Epithelial cell of proximal tubule (primary cell): ENCODE results near the gene S100A12. TPM values are rescaled to one million over a fixed set of nuclear protein-coding genes. Genes with fewer than 3 reads are reported as not detected.

Experiments used
- DNase-seq: peaks from one replicate; pipeline ENCODE4 v3.0.0-alpha.2; 2011; ENCODE audit warnings: low read depth
- H3K4me3 ChIP-seq: 2 replicates; pipeline ENCODE4 v1.5.1; 2011; ENCODE audit warnings: low read depth, mild to moderate bottlenecking, low read length
- total RNA-seq: library from RNA; depleted of rRNA; stranded (reverse); fragments of >200 nt; gene quantifications from 2 replicates; pipeline ENCODE4 v1.2.3, GENCODE V29; 2015
- TF ChIP-seq, protein P1 (sequence below): conservative IDR thresholded peaks from 2 replicates; pipeline ENCODE4 v1.5.1; 2012; ENCODE audit warnings: low read depth, mild to moderate bottlenecking, low read length

Gene S100A12
- total RNA-seq, 1 donor from 2014 or later, result not detected

DNA sequence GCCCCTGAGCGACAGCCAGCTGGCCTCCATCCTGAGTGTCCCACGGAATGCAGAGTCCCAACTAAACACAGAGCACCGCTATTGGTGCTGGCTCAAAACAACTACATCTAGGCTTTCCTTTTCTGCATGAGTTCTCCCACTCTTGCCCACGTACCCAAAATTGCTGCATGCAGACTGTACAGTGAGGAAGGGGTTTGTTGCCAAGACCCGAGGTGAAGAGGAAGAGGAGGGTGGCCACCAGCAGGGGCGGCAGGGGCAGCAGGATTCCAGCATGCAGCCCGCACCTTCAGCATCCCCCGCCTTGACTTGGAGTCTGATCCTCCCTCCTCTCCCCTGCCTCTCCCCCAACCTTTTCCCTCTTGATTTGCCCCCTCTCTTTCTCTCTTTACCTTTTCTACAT is 9.7 kb downstream of the S100A12 start:
- H3K4me3 ChIP-seq, result no peak overlapping the region
- TF ChIP-seq, protein P1, sequence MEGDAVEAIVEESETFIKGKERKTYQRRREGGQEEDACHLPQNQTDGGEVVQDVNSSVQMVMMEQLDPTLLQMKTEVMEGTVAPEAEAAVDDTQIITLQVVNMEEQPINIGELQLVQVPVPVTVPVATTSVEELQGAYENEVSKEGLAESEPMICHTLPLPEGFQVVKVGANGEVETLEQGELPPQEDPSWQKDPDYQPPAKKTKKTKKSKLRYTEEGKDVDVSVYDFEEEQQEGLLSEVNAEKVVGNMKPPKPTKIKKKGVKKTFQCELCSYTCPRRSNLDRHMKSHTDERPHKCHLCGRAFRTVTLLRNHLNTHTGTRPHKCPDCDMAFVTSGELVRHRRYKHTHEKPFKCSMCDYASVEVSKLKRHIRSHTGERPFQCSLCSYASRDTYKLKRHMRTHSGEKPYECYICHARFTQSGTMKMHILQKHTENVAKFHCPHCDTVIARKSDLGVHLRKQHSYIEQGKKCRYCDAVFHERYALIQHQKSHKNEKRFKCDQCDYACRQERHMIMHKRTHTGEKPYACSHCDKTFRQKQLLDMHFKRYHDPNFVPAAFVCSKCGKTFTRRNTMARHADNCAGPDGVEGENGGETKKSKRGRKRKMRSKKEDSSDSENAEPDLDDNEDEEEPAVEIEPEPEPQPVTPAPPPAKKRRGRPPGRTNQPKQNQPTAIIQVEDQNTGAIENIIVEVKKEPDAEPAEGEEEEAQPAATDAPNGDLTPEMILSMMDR, result no peak
- no peak for DNase-seq

DNA sequence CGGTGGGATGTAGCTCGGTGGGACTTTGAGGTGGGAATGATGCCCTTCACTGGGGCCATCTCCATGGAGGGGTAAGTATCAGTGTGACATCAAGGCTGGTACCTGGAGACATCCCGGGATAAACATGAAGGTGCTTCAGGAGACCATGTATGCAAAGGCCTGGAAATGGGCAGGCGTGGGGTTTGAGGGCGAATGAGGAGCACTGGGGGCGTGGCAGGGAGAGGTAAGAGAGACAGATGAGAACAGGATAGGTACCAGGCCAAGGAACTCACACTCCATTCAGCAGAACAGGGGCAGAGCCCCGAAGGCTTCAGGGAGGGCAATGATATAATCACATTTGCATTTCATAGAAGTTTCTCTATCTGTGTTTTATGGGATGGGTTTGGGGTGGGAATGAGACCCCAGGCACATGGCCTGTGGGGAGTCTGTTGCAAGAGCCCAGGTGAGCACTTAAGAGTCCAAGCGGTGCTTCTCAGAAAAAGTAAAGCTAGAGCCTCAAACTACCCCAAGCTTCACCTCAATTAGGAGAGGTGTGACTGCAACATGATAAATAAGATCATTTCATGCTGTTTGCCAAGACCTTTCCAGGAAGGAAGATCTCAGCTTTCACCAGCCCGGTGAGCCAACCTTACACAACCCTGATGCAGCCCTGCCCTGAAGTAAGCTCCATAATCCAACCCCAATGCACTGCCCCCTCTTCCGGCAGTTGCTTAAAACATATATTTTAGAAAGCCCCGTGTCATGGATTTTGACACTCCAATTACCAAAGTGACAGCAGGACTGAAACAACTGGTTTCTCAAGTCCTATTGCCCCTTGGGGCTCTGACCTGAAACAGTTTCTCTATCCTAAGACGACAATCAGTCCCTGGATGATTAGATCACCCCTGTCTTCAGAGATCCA is 10.4 kb downstream of the S100A12 start:
- DNase-seq, result no peak
- no peak overlapping the region for H3K4me3 ChIP-seq
- TF ChIP-seq, protein P1, result no peak

DNA sequence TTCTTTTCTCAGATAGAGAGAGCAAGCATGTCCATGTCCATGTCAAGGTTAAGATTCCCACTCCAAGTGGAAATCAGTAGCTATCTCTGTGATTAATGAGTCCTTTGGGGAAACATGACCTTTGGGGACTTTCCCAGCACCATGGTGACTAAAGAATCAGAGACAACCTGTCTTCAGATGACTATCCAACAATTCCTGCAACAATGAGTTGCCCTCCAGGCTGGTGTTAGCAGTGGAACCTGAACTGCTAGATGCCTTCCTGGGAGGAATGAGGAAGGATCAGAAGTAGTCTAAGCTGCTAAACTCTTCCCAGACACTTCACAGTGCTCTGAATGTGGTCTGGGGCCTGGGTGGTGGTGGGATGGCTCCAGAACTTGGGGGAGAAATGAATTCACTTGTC is 11.3 kb downstream of the S100A12 start:
- TF ChIP-seq, protein P1, result no peak
- no peak overlapping the region for H3K4me3 ChIP-seq
- DNase-seq, result no peak

DNA sequence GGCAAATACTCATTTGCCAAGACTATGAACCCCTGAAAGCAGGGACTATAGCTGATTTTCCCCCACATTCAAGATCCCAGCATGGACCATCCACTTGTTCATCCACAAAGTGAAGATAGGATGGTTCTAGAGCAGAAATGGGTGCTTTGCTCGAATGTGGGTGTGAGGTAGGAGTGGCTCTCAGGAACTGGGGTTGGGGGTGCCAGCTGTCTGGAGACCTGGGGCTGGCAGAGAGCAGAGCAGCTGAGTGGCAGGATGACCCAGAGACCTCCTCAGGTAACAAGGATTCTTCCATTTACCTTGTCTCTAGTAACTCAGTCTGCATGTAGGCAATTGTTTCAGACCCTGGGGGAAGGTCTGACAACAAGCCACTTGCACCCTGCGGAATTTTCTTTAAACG is 11.8 kb downstream of the S100A12 start:
- TF ChIP-seq, protein P1, result no peak
- H3K4me3 ChIP-seq, result no peak overlapping the region
- no peak for DNase-seq

DNA sequence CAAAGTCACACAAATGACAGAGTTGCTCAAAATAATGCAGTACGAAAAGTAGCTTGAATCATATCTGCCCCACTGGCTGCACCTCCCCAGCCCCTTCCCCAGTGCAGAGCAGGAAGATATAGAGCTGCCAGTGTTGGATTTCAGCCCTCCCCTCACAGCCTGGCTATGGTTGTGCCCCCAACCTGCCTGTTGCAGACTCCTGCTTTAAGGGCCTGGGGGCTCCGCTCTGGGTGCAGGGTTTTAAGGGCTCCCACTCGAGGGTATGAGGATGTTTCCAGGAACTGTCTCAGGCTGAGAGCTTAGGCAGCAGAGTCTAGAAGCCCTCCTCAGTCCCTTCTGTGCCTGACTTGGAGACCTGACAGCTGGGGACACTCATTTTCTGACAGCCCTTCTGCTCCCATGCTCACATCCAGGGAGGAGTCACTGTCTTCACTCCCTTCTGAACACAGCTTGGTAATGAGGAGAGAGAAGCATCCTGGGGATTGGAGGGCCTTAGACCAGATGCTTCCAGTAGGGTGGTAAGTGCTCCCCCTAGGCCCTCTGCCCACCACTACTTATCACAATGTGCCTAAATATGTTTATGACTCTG is 13.1 kb downstream of the S100A12 start:
- no peak for DNase-seq
- TF ChIP-seq, protein P1, result no peak

DNA sequence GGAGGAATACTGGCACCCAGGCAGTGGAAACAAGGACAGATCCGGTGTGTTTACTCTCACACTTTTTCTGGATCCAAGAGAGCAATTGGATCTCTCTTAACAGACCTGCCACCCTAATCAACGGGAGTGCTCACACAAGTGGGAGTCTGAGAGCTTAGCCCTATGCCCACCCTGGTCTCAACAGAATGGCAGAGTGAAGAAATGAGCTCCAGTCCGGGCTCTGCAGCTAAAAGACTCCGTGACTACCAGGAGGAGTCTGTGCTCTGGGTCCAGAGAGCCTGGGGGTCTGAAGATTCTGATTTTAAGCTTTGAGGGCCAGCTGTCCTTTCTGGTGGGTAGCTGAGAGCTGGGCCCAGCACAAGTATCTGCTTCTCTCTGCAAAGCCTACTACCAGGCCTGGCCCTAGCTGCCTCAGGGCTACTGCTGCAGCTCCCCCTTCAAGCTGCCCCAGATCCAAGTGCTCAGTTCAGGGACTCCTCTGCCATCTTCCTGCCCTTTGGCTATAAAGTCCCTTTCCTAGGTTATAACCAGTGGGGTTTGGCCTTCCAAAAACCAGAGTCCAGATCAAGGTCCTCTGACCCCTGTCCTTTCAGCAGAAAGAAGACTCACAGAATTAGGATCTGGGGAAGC is 13.8 kb downstream of the S100A12 start:
- TF ChIP-seq, protein P1, result no peak
- no peak for DNase-seq

More for the DNA sequence above, 13.1 kb downstream of the S100A12 start:
- H3K4me3 ChIP-seq, result no peak overlapping the region

More for the DNA sequence above, 13.8 kb downstream of the S100A12 start:
- H3K4me3 ChIP-seq, result no peak overlapping the region
